ENCODE results near the gene DLG2. TPM values are rescaled to one million over a fixed set of nuclear protein-coding genes. Genes with fewer than 3 reads are reported as not detected.
"Not testable (repeated sequence)": the region's sequence is repeated elsewhere in the genome, so short reads cannot be mapped to it uniquely, and the experiment has no call there.

The DLG2 gene
- total RNA-seq, 1 donor from 2014 or later, result 0.40 TPM

GRCh38 chr11:85340846-85341245, 286.3 kb downstream of the DLG2 start:
- not testable (repeated sequence) for DNase-seq (ENCODE audit: low read depth in 2 of 2)

- no peak for DNase-seq (ENCODE audit: low read depth in 2 of 2)
Observed at GRCh38 chr11:85318573-85318972, 308.6 kb downstream of the DLG2 start.

- DNase-seq (ENCODE audit: low read depth in 2 of 2), result no peak
Observed at GRCh38 chr11:85316967-85317366, 310.2 kb downstream of the DLG2 start.

- no peak for DNase-seq (ENCODE audit: low read depth in 2 of 2)
Observed at GRCh38 chr11:85313741-85314140, 313.4 kb downstream of the DLG2 start.

- no peak for DNase-seq (ENCODE audit: low read depth in 2 of 2)
Observed at GRCh38 chr11:85310479-85310878, 316.7 kb downstream of the DLG2 start.

- DNase-seq (ENCODE audit: low read depth in 2 of 2), result no peak
Observed at GRCh38 chr11:85307366-85307765, 319.8 kb downstream of the DLG2 start.

- DNase-seq (ENCODE audit: low read depth in 2 of 2), result no peak
Observed at GRCh38 chr11:85301895-85302678, 325.1 kb downstream of the DLG2 start.

GRCh38 chr11:85299258-85299942, 327.7 kb downstream of the DLG2 start:
- no peak for DNase-seq (ENCODE audit: low read depth in 2 of 2)

GRCh38 chr11:85295694-85296271, 331.4 kb downstream of the DLG2 start:
- no peak for DNase-seq (ENCODE audit: low read depth in 2 of 2)

GRCh38 chr11:85281550-85281949, 345.6 kb downstream of the DLG2 start:
- no peak for DNase-seq (ENCODE audit: low read depth in 2 of 2)

GRCh38 chr11:85279267-85279666, 347.9 kb downstream of the DLG2 start:
- DNase-seq (ENCODE audit: low read depth in 2 of 2), result no peak

- DNase-seq (ENCODE audit: low read depth in 2 of 2), result no peak
Observed at GRCh38 chr11:85277693-85278092, 349.5 kb downstream of the DLG2 start.

GRCh38 chr11:85276332-85276731, 350.8 kb downstream of the DLG2 start:
- no peak for DNase-seq (ENCODE audit: low read depth in 2 of 2)

GRCh38 chr11:85270315-85270714, 356.8 kb downstream of the DLG2 start:
- not testable (repeated sequence) for DNase-seq (ENCODE audit: low read depth in 2 of 2)

- DNase-seq (ENCODE audit: low read depth in 2 of 2), result no peak
Observed at GRCh38 chr11:85269109-85269508, 358.0 kb downstream of the DLG2 start.

GRCh38 chr11:85266646-85267045, 360.5 kb downstream of the DLG2 start:
- DNase-seq (ENCODE audit: low read depth in 2 of 2), result no peak

GRCh38 chr11:85263328-85263727, 363.8 kb downstream of the DLG2 start:
- DNase-seq (ENCODE audit: low read depth in 2 of 2), result no peak

- DNase-seq (ENCODE audit: low read depth in 2 of 2), result no peak
Observed at GRCh38 chr11:85257837-85258236, 369.3 kb downstream of the DLG2 start.

- DNase-seq (ENCODE audit: low read depth in 2 of 2), result no peak
Observed at GRCh38 chr11:85256433-85256832, 370.7 kb downstream of the DLG2 start.

- no peak for DNase-seq (ENCODE audit: low read depth in 2 of 2)
Observed at GRCh38 chr11:85249482-85249881, 377.7 kb downstream of the DLG2 start.

GRCh38 chr11:85247797-85248196, 379.3 kb downstream of the DLG2 start:
- no peak for DNase-seq (ENCODE audit: low read depth in 2 of 2)

- DNase-seq (ENCODE audit: low read depth in 2 of 2), result no peak
Observed at GRCh38 chr11:85238906-85239305, 388.2 kb downstream of the DLG2 start.

- not testable (repeated sequence) for DNase-seq (ENCODE audit: low read depth in 2 of 2)
Observed at GRCh38 chr11:85238038-85238437, 389.1 kb downstream of the DLG2 start.

All from lung microvascular endothelial cell (primary cell).